ENCODE data around the gene USO1. TPM values are rescaled to one million over a fixed set of nuclear protein-coding genes. Genes with fewer than 3 reads are reported as not detected.
"Not testable (repeated sequence)": the region's sequence is repeated elsewhere in the genome, so short reads cannot be mapped to it uniquely, and the experiment has no call there.

USO1 gene
- total and polyA plus RNA-seq, 3 donors from 2014 or later = 53.3 to 64.6 (median 57.5) TPM

GRCh38 chr4:75848171-75848760, 123.9 kb downstream of the USO1 start:
- 34 to 35% methylated on average over 14 of the region's 14 CpGs for WGBS, 2 donors
- H3K36me3 ChIP-seq (ENCODE audit: low read depth, missing control alignments); H3K4me1 ChIP-seq; H3K27ac ChIP-seq; H3K27me3 ChIP-seq; H3K9me3 ChIP-seq; intact Hi-C loops (cut with DNase I; ENCODE audit: low total_unique reads); H3K4me3 ChIP-seq: not testable (repeated sequence)
- TF ChIP-seq CTCF (IDR thresholded peaks at IDR 0.05) = peak in 2 of 3 experiments; percentile 31 to 59
- peak; percentile 19 for DNase-seq

GRCh38 chr4:75848891-75849290, 124.5 kb downstream of the USO1 start:
- WGBS, 2 donors = 80 to 84% methylated on average over 4 of the region's 4 CpGs
- no peak overlapping the region for H3K4me3 ChIP-seq
- no peak for TF ChIP-seq POLR2A (IDR thresholded peaks at IDR 0.05)
- TF ChIP-seq CTCF (IDR thresholded peaks at IDR 0.05) = no peak
- H3K27ac ChIP-seq = no peak overlapping the region
- intact Hi-C loops (cut with DNase I; ENCODE audit: low total_unique reads) = no loop called here
- DNase-seq = no peak
- no peaks in the 10 kb centered on the region for H3K36me3 ChIP-seq (ENCODE audit: low read depth, missing control alignments)
- no peaks in the 10 kb centered on the region for H3K9me3 ChIP-seq
- no peaks in the 10 kb centered on the region for H3K27me3 ChIP-seq
- no peaks in the 10 kb centered on the region for H3K4me1 ChIP-seq

- WGBS, 2 donors = 77 to 79% methylated on average over 6 of the region's 6 CpGs
- Histone ChIP-seq H3K4me3 (no peak overlapping the region), H3K27me3 (no peaks in the 10 kb centered on the region), H3K27ac (no peak overlapping the region), H3K36me3 (ENCODE audit: low read depth, missing control alignments) (no peaks in the 10 kb centered on the region), H3K4me1 (no peaks in the 10 kb centered on the region), H3K9me3 (no peaks in the 10 kb centered on the region)
- DNase-seq = no peak
- intact Hi-C loops (cut with DNase I; ENCODE audit: low total_unique reads) = no loop called here
- TF ChIP-seq CTCF (IDR thresholded peaks at IDR 0.05) (no peak), POLR2A (IDR thresholded peaks at IDR 0.05) (no peak)
These were observed 125.1 kb downstream of the USO1 start for GRCh38 chr4:75849461-75849860.

GRCh38 chr4:75858721-75859120, 134.3 kb downstream of the USO1 start:
- H3K4me3 ChIP-seq = no peak overlapping the region
- WGBS, 2 donors = 48 to 100% methylated on average over 1 of the region's 1 CpG

More at GRCh38 chr4:75858721-75859120, 134.3 kb downstream of the USO1 start:
- no peak for DNase-seq
- Histone ChIP-seq H3K9me3 (no peaks in the 10 kb centered on the region), H3K27me3 (no peaks in the 10 kb centered on the region), H3K4me1 (no peaks in the 10 kb centered on the region), H3K36me3 (ENCODE audit: low read depth, missing control alignments) (no peaks in the 10 kb centered on the region), H3K27ac (no peak overlapping the region)
- no peak for TF ChIP-seq POLR2A (IDR thresholded peaks at IDR 0.05)
- no peak for TF ChIP-seq CTCF (IDR thresholded peaks at IDR 0.05)
- intact Hi-C loops (cut with DNase I; ENCODE audit: low total_unique reads) = no loop called here

All from testis (tissue), 3 donors.